Coronary artery (tissue), 2 donors: ENCODE results near the gene UTS2R.

Experiments
- DNase-seq: peaks from one replicate; pipeline ENCODE4 v3.0.0-alpha.2; 2017; ENCODE audit warnings: low spot score
- H3K27ac ChIP-seq, 2 donors: fragments of 200-600 bp; sonication (generic); one replicate each; pipeline ENCODE4 v1.5.1; 2016 to 2019
- H3K4me3 ChIP-seq: fragments of 200-600 bp; sonication (generic); 2 replicates; pipeline ENCODE4 v1.5.1; 2016; ENCODE audit warnings: mild to moderate bottlenecking, moderate library complexity
- TF ChIP-seq, protein P1 (sequence below): fragments of 200-600 bp; sonication (generic); IDR thresholded peaks from one replicate; pipeline ENCODE4 v1.5.1; 2019; ENCODE audit warnings: antibody characterized with exemption

Gene UTS2R

DNA sequence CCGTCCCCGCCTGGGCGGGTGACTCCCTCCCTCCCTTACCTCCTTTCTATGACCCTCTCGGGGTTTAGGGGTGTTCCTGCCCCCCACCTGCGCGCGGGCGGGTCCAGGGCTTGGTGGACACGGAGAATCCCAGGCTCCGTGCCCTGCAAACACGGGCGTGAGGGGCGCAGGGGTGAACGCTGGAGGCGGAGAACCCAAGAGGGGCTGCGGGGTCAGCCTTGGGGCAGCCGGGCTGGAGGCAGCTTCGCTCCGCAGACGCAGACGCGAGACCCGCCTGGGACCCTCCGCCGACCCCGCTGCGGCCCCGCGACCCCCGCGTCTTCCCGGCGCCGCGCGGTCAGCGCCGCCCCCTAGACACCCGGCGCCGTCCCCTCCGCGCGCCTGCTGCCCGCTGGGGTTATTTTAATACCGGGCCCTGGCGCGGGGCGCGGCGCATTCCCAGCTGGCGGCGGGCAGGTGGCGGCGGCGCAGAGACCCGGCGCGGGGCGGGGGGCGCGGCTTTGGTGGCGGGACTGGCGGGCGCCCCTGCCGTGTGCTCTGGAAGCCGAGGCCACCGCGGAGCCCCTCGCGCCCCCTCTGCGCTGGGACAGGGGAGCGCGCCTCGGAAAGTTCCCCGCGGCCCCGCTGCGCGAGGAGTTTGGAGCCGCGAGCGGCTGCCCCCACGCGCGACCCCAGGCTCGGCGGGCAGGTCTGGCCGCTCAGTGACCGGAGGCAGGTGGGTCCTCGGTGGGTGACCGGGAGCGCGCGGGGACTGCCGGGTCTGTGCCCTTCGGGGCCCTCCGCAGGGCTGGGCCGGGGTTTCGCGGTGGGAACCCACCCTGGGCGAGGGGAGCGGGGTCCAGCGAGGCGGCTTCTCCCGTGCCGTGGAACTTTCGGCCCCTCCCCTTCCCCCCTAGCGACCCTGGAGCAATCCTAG is at the start of gene UTS2R:
UTS2R (plus strand) TSS at position 433 of the 916 bp plus-strand sequence. CDS start 2,560 bp downstream, outside the sequence.
- no peak within 1 kb of the TSS for H3K27ac ChIP-seq
- DNase-seq: no peak
- H3K4me3 ChIP-seq: peak within 1 kb of the TSS; percentile 64
- TF ChIP-seq, protein P1, sequence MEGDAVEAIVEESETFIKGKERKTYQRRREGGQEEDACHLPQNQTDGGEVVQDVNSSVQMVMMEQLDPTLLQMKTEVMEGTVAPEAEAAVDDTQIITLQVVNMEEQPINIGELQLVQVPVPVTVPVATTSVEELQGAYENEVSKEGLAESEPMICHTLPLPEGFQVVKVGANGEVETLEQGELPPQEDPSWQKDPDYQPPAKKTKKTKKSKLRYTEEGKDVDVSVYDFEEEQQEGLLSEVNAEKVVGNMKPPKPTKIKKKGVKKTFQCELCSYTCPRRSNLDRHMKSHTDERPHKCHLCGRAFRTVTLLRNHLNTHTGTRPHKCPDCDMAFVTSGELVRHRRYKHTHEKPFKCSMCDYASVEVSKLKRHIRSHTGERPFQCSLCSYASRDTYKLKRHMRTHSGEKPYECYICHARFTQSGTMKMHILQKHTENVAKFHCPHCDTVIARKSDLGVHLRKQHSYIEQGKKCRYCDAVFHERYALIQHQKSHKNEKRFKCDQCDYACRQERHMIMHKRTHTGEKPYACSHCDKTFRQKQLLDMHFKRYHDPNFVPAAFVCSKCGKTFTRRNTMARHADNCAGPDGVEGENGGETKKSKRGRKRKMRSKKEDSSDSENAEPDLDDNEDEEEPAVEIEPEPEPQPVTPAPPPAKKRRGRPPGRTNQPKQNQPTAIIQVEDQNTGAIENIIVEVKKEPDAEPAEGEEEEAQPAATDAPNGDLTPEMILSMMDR: no peak

DNA sequence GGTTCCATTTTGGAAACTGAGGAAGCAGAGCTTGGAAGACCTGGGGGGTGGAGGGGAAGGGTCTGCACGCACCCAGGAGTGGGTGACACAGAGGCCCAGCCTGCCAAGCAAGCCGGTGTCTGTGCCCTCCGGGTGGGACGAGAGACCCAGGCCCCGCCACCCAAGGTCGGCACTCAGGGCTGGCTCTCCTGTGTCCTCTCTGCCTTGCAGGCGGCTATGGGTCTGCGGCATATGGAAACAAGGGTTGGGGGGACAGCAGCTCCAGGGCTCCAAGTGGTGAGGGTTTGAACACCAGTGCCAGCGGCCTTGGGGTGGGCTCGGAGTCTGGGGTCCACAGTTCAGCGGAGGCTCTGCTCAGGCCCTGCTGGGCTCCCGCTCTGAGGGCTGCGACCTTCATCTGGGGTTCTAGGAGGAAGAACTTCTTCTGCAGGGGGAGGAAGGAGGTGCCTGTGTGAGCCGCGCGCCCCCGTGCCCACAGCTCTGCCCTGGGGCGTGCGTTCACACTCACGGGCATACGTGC is 49.6 kb upstream of the UTS2R start:
- TF ChIP-seq, protein P1: no peak
- DNase-seq: no peak
- no peak overlapping the region for H3K4me3 ChIP-seq
- no peak overlapping the region for H3K27ac ChIP-seq

- Histone ChIP-seq H3K4me3 (no peak overlapping the region), H3K27ac (no peak overlapping the region)
- TF ChIP-seq, protein P1: no peak
- DNase-seq: no peak
Measured at GRCh38 chr17:82322526-82323453, 48.8 kb upstream of the UTS2R start.

- TF ChIP-seq, protein P1: no peak
- Histone ChIP-seq H3K27ac (no peak overlapping the region), H3K4me3 (no peak overlapping the region)
- no peak for DNase-seq
Measured at GRCh38 chr17:82323514-82324234, 47.9 kb upstream of the UTS2R start.

- TF ChIP-seq, protein P1: no peak
- no peak overlapping the region for H3K4me3 ChIP-seq
- H3K27ac ChIP-seq: no peak overlapping the region
- no peak for DNase-seq
Measured at GRCh38 chr17:82324566-82325285, 46.8 kb upstream of the UTS2R start.
